PC-9 (cell line): Measurements from ENCODE around the gene ZSCAN9. TPM values are rescaled to one million over a fixed set of nuclear protein-coding genes. Genes with fewer than 3 reads are reported as not detected.

ENCODE experiments used
- Bru-seq: library from RNA; stranded (reverse); fragments of 400-500 nt; gene quantifications from one replicate; lab custom pipeline; 2021; lab: Mats Ljungman, UMichigan
- BruChase-seq, 2 experiments: library from RNA; stranded (reverse); fragments of 400-500 nt; gene quantifications; one replicate each; lab custom pipeline; 2021; lab: Mats Ljungman, UMichigan
- BruUV-seq: library from RNA; stranded (reverse); fragments of 400-500 nt; replicated peaks from 2 replicates; lab custom pipeline; 2021; lab: Mats Ljungman, UMichigan
- CTCF ChIA-PET: fragments of 300-600 bp; sonication (Branson Sonifier 250); formaldehyde crosslinking; loops from one replicate; lab custom pipeline; 2022; ENCODE audit warnings: antibody characterized with exemption; lab: Charles Lee
- POLR2A ChIA-PET: fragments of 300-600 bp; sonication (Branson Sonifier 250); formaldehyde crosslinking; loops from one replicate; lab custom pipeline; 2022; ENCODE audit warnings: antibody characterized with exemption; ENCODE audit not compliant: unreplicated experiment; lab: Charles Lee
- DNase-seq, 2 experiments: peaks; one replicate each; pipeline versions ENCODE4 v3.0.0 to v3.0.0-alpha.2; 2015 to 2022; ENCODE audit warnings: mixed read lengths in 1 of 2
- H2AFZ ChIP-seq: fragments of 200-600 bp; sonication (generic); 2 replicates; pipeline ENCODE4 v1.8.1; 2017; ENCODE audit warnings: antibody characterized with exemption
- H3F3A ChIP-seq: fragments of 200-600 bp; sonication (generic); 2 replicates; pipeline ENCODE4 v1.8.1; 2017; ENCODE audit warnings: antibody characterized with exemption, mild to moderate bottlenecking, low read depth; ENCODE audit not compliant: insufficient read depth
- H3K27ac ChIP-seq: fragments of 200-600 bp; sonication (generic); 2 replicates; pipeline ENCODE4 v1.6.1; 2016; ENCODE audit warnings: mixed run types
- H3K27me3 ChIP-seq: fragments of 200-600 bp; sonication (generic); 2 replicates; pipeline ENCODE4 v1.6.1; 2016; ENCODE audit warnings: low read depth, mixed run types; ENCODE audit not compliant: insufficient read depth
- H3K36me3 ChIP-seq: fragments of 200-600 bp; sonication (generic); 2 replicates; pipeline ENCODE4 v1.6.1; 2016; ENCODE audit warnings: low read depth, mixed run types
- H3K4me1 ChIP-seq: fragments of 200-600 bp; sonication (generic); replicated peaks from 2 replicates; pipeline ENCODE4 v1.6.1; 2016; ENCODE audit warnings: mixed run types; ENCODE audit not compliant: insufficient read depth
- H3K4me2 ChIP-seq: fragments of 200-600 bp; sonication (generic); 2 replicates; pipeline ENCODE4 v1.6.1; 2017; ENCODE audit warnings: mixed run types
- H3K4me3 ChIP-seq: fragments of 200-600 bp; sonication (generic); 2 replicates; pipeline ENCODE4 v1.6.1; 2016; ENCODE audit warnings: mixed run types
- H3K79me2 ChIP-seq: fragments of 200-600 bp; sonication (generic); 2 replicates; pipeline ENCODE4 v1.6.1; 2017; ENCODE audit warnings: low read depth, mixed run types
- H3K9me2 ChIP-seq: fragments of 200-600 bp; sonication (generic); 2 replicates; pipeline ENCODE4 v1.8.1; 2017; ENCODE audit warnings: mild to moderate bottlenecking; ENCODE audit not compliant: insufficient read depth
- H3K9me3 ChIP-seq: fragments of 200-600 bp; sonication (generic); 2 replicates; pipeline ENCODE4 v1.8.1; 2016; ENCODE audit warnings: low read depth; ENCODE audit not compliant: insufficient read depth
- H4K20me1 ChIP-seq: fragments of 200-600 bp; sonication (generic); 2 replicates; pipeline ENCODE4 v1.8.1; 2017; ENCODE audit not compliant: insufficient read depth
- EZH2 ChIP-seq: fragments of 200-600 bp; sonication (generic); IDR thresholded peaks from 2 replicates; pipeline ENCODE4 v1.8.0; 2017; ENCODE audit warnings: antibody characterized with exemption, low read depth
- intact Hi-C: fragments of 100-400 bp; cut with micrococcal nuclease; formaldehyde crosslinking; loops from one replicate; pipeline ENCODE4 v1.10.0; 2022; ENCODE audit not compliant: unreplicated experiment
- long read RNA-seq: library from polyadenylated mRNA; stranded (forward); transcript quantifications from one replicate; pipeline ENCODE4 v2.0.0, GENCODE V29; 2022
- total RNA-seq: library from RNA; stranded (reverse); gene quantifications from 2 replicates; pipeline ENCODE4 v1.2.3, GENCODE V29; 2021
- TF ChIP-seq, protein P1 (sequence below): fragments of 200-600 bp; sonication (generic); conservative IDR thresholded peaks from 2 replicates; pipeline ENCODE4 v1.6.1; 2017; ENCODE audit warnings: mixed run types, antibody characterized with exemption, mild to moderate bottlenecking, moderate library complexity

The ZSCAN9 gene
- 19.2 and 20.4 TPM in 2 replicates for total RNA-seq
- Bru-seq, nascent RNA: percentile 81 among the genes with signal in this experiment
- percentile 92 among the genes with signal in this experiment for BruChase-seq, experiment 1, labeled RNA remaining after a 2-hour chase
- percentile 78 among the genes with signal in this experiment for BruChase-seq, experiment 2, labeled RNA remaining after a 6-hour chase
- long read RNA-seq, partial matches to known transcripts: 1 of 7 reads
- long read RNA-seq, other reads (novel, unspliced or antisense): 1 of 7 reads

DNA sequence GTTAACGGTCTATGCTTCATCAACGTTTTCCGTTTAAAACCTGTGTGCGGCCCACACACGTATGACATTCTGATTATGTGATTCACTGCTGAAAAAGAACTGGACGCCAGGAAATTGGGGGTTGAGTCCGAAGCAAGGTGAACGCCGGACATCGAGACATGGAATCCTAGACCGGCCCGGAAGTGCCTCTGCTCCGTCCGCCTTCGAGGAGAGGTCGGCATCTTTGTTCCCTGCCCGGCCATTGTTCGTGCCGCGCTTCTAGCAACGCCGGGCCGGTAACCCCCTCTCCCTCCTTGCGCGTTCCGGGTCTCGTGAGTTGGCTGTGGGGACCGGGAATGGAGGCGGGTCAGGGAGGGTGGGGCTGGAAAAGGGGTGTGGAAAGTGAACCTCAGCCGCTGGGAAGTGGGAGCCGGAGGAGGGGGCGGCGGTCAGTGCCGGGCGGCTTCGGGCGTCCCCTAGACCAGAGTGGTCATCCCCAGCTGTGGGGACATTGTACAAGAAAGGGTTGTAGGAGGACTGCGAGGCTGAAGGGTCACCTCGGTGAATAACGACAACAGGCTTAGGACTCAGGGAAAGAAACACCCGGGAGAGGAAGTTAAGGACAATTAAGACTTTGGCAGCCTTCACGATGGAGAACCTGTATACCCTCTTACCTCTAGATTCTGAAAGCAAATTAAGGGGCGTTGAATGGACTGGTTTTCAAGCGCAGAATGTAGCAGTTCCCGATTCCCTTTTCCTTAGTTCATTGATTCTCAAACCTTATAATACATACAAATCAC lies at the start of gene ZSCAN9:
Gene ZSCAN9 (plus strand): TSS at position 220 of the 779 bp plus-strand sequence. CDS start 1,810 bp downstream, outside the sequence.
- Histone ChIP-seq H3K4me1 (peaks cover 16% of the 10 kb centered on the region), H3K4me3 (peak within 1 kb of the TSS; percentile 79), H2AFZ (peak within 1 kb of the TSS; percentile 92), H3K27ac (peak within 1 kb of the TSS; percentile 33), H3K36me3 (peaks cover 6% of the 10 kb centered on the region), H3F3A (no peaks in the 10 kb centered on the region), H4K20me1 (no peaks in the 10 kb centered on the region), H3K9me2 (no peaks in the 10 kb centered on the region), H3K27me3 (no peaks in the 10 kb centered on the region), H3K79me2 (peaks cover 17% of the 10 kb centered on the region), H3K9me3 (no peaks in the 10 kb centered on the region), H3K4me2 (peak within 1 kb of the TSS; percentile 94)
- CTCF ChIA-PET: no interaction called here
- no TSS peak for BruUV-seq
- intact Hi-C loops: loop anchor here (1.0 to 5.0 kb wide), 4 partner anchors 27 to 132 kb away; partner anchors contain the start of genes ZKSCAN4 and ZKSCAN8
- peak; percentile 86 to 87 for DNase-seq
- no peak for TF ChIP-seq EZH2
- TF ChIP-seq, protein P1, sequence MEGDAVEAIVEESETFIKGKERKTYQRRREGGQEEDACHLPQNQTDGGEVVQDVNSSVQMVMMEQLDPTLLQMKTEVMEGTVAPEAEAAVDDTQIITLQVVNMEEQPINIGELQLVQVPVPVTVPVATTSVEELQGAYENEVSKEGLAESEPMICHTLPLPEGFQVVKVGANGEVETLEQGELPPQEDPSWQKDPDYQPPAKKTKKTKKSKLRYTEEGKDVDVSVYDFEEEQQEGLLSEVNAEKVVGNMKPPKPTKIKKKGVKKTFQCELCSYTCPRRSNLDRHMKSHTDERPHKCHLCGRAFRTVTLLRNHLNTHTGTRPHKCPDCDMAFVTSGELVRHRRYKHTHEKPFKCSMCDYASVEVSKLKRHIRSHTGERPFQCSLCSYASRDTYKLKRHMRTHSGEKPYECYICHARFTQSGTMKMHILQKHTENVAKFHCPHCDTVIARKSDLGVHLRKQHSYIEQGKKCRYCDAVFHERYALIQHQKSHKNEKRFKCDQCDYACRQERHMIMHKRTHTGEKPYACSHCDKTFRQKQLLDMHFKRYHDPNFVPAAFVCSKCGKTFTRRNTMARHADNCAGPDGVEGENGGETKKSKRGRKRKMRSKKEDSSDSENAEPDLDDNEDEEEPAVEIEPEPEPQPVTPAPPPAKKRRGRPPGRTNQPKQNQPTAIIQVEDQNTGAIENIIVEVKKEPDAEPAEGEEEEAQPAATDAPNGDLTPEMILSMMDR: no peak
- POLR2A ChIA-PET: no interaction called here

DNA sequence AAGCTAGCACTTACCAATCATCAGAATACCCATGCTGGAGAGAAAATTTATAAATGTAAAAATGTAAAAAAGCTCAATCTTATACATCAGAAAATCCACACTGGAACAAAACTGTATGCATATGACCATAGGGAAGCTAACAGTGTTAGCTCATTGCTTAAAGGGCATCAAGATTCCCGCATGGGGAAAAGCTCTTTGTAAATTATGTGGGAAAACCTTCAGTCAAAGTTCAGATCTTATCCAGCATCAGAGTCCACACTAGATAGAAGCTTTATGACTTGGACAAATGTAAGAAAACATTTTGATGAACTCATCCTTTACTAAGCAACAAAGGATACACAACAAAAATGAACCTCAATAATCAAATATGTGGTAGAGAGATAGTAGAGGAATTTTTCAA lies 48.7 kb upstream of the ZSCAN9 start:
- CTCF ChIA-PET: no interaction called here

DNA sequence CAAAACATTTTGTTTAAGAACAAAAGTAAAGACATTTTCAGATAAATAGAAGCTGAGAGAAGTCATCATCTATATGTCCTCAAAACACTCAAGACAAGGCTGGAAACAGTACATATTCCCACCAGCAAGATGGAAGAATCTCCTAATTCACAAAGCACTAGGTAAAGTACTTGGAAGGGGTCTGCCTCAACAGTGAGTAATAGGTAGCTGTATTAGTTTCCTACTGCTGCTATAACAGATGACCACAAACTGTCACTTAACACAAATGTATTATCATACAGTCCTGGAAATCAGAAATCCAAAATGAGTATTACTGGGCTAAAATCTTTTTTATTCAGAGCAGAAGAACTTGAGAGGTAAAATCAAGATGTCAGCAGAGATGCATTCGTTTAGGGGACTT lies 42.8 kb upstream of the ZSCAN9 start:
- no peaks in the 10 kb centered on the region for H3K36me3 ChIP-seq
- H3K4me1 ChIP-seq: no peaks in the 10 kb centered on the region
- POLR2A ChIA-PET: interaction anchor here (0.5 kb wide), 1 partner anchor 167 kb away, joined by 6 read pairs; the partner anchor contains the start of gene ZKSCAN3
- no peak overlapping the region for H3K27ac ChIP-seq
- H3K9me2 ChIP-seq: no peaks in the 10 kb centered on the region
- DNase-seq: no peak
- no peaks in the 10 kb centered on the region for H3F3A ChIP-seq
- no peaks in the 10 kb centered on the region for H3K27me3 ChIP-seq
- no peak overlapping the region for H3K4me2 ChIP-seq
- CTCF ChIA-PET: no interaction called here
- no TSS peak for BruUV-seq
- no peaks in the 10 kb centered on the region for H3K79me2 ChIP-seq
- peak overlapping the region; percentile 50; the same call in 1 of the 2 replicates for H2AFZ ChIP-seq
- intact Hi-C loops: no loop called here
- no peak overlapping the region for H3K4me3 ChIP-seq
- no peaks in the 10 kb centered on the region for H4K20me1 ChIP-seq
- H3K9me3 ChIP-seq: 0 out of 2 replicates have a peak, but pooled peaks cover 7% of the 10 kb centered on the region
- TF ChIP-seq, protein P1: no peak
- TF ChIP-seq EZH2: no peak

More for the DNA sequence above, 48.7 kb upstream of the ZSCAN9 start:
- no TSS peak for BruUV-seq
- no peak overlapping the region for H3K4me2 ChIP-seq
- H3K27ac ChIP-seq: no peak overlapping the region
- H3K4me3 ChIP-seq: no peak overlapping the region
- TF ChIP-seq, protein P1: no peak
- no peak for TF ChIP-seq EZH2
- H3K36me3 ChIP-seq: no peaks in the 10 kb centered on the region
- no peaks in the 10 kb centered on the region for H4K20me1 ChIP-seq
- no peak for DNase-seq
- no peaks in the 10 kb centered on the region for H3F3A ChIP-seq
- H3K27me3 ChIP-seq: no peaks in the 10 kb centered on the region
- no peaks in the 10 kb centered on the region for H3K9me2 ChIP-seq
- intact Hi-C loops: no loop called here
- POLR2A ChIA-PET: no interaction called here
- H3K79me2 ChIP-seq: no peaks in the 10 kb centered on the region
- no peaks in the 10 kb centered on the region for H3K4me1 ChIP-seq
- no peaks in the 10 kb centered on the region for H3K9me3 ChIP-seq
- no peak overlapping the region for H2AFZ ChIP-seq
